Thyroid gland (tissue), 4 donors: ENCODE measurements around the gene C10orf53. TPM values are rescaled to one million over a fixed set of nuclear protein-coding genes. Genes with fewer than 3 reads are reported as not detected.
A peak's percentile ranks its signal among the peaks of the same experiment; 100 is the strongest.

ENCODE experiments used
- DNase-seq, 2 donors: peaks; one replicate each; pipeline ENCODE4 v3.0.0-alpha.2; 2019
- H3K27ac ChIP-seq, 3 donors: fragments of 200-600 bp; sonication (generic); 1 replicate in 2 of 3; 2 replicates in 1 of 3; pipeline ENCODE4 v1.5.1; 2016 to 2019; ENCODE audit warnings: mild to moderate bottlenecking in 1 of 3, moderate library complexity in 1 of 3
- H3K27me3 ChIP-seq: fragments of 200-600 bp; sonication (generic); one replicate; pipeline ENCODE4 v1.5.1; 2019
- H3K36me3 ChIP-seq, 2 donors: fragments of 200-600 bp; sonication (generic); one replicate each; pipeline ENCODE4 v1.5.1; 2016 to 2019
- H3K4me1 ChIP-seq, 2 donors: fragments of 200-600 bp; sonication (generic); one replicate each; pipeline ENCODE4 v1.5.1; 2017 to 2019
- H3K4me3 ChIP-seq, 3 donors: fragments of 200-600 bp; sonication (generic); replicated peaks in 1 of 3; 1 replicate in 2 of 3; 2 replicates in 1 of 3; pipeline ENCODE4 v1.5.1; 2016; ENCODE audit warnings: mild to moderate bottlenecking in 1 of 3
- H3K9me3 ChIP-seq: fragments of 200-600 bp; sonication (generic); one replicate; pipeline ENCODE4 v1.5.1; 2017
- POLR2A ChIP-seq, 2 donors: fragments of 450-650 bp; IDR thresholded peaks; one replicate each; pipeline ENCODE4 v1.6.1; 2017; ENCODE audit warnings: antibody characterized with exemption in 2 of 2, mild to moderate bottlenecking in 2 of 2, moderate library complexity in 1 of 2
- WGBS, 2 donors: methylation state at CpG; one replicate each; pipeline ENCODE4 v1.1.5; 2017; 5-methylcytosine and 5-hydroxymethylcytosine counted together
- intact Hi-C: fragments of 100-400 bp; cut with DNase I; formaldehyde crosslinking; loops from one replicate; pipeline ENCODE4 v1.15.1; 2023
- total RNA-seq, 4 donors: library from RNA; depleted of rRNA; stranded (reverse); fragments of >200 nt; gene quantifications; one replicate each; pipeline ENCODE4 v1.2.3, GENCODE V29; 2016
- TF ChIP-seq, protein P1 (sequence below), 6 experiments: fragments of 200-600 bp in 3 of 6; fragments of 450-650 bp in 3 of 6; sonication (generic) in 3 of 6; IDR thresholded peaks; one replicate each; pipeline ENCODE4 v1.5.1; 2016 to 2019; ENCODE audit warnings: antibody characterized with exemption in 6 of 6, mild to moderate bottlenecking in 2 of 6, inconsistent platforms in 1 of 6, moderate library complexity in 1 of 6

C10orf53 gene, protein sequence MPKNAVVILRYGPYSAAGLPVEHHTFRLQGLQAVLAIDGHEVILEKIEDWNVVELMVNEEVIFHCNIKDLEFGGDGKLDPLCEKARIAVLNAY
- not detected for total RNA-seq

DNA sequence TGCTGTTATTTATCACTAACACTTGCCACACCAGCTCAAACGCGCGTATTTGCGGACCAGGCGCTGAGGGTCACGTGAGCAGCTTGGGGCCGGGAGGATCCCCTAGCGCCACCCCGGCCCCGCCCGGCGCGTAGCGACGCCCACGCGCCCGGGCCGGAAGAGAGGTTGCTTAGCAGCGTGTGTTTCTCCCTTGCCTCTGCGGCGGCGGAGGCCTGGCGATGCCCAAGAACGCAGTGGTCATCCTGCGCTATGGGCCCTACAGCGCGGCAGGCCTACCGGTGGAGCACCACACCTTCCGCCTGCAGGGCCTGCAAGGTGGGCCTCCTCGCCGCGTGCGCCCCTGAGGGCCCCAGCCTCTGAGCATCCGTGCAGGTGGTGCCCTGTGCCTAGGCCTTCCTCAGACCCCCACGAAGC lies at the start of gene C10orf53:
Gene C10orf53 (plus strand): TSS at position 172 of the 414 bp plus-strand sequence. CDS start 47 bp downstream, at position 219.
- TF ChIP-seq, protein P1, sequence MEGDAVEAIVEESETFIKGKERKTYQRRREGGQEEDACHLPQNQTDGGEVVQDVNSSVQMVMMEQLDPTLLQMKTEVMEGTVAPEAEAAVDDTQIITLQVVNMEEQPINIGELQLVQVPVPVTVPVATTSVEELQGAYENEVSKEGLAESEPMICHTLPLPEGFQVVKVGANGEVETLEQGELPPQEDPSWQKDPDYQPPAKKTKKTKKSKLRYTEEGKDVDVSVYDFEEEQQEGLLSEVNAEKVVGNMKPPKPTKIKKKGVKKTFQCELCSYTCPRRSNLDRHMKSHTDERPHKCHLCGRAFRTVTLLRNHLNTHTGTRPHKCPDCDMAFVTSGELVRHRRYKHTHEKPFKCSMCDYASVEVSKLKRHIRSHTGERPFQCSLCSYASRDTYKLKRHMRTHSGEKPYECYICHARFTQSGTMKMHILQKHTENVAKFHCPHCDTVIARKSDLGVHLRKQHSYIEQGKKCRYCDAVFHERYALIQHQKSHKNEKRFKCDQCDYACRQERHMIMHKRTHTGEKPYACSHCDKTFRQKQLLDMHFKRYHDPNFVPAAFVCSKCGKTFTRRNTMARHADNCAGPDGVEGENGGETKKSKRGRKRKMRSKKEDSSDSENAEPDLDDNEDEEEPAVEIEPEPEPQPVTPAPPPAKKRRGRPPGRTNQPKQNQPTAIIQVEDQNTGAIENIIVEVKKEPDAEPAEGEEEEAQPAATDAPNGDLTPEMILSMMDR (IDR thresholded peaks at IDR 0.05) = no peak
- no peak for TF ChIP-seq POLR2A (IDR thresholded peaks at IDR 0.05)

DNA sequence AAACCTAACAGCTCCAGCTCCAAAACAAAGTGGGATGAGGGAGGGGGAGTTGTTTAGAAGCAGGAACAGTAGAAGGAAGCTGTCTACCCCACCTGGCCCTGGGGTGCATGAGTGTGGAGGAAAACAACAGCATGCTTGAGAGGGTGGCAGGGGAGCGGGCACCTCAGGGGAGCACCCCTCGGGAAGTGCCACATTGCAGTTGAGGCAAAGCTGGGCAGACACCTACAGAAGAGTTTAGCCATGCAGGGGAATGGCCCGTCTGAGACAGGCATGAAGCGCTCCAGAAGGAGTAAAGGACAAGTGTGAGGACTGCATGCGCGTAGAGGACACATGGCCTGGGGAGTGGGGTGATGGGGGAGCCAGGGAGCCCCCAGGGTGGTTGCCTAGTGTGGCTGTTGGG lies 47.5 kb upstream of the C10orf53 start:
- TF ChIP-seq POLR2A (IDR thresholded peaks at IDR 0.05) = no peak
- TF ChIP-seq, protein P1 (IDR thresholded peaks at IDR 0.05) = no peak
- no peaks in the 10 kb centered on the region for H3K9me3 ChIP-seq
- no peaks in the 10 kb centered on the region for H3K27me3 ChIP-seq
- no peak for DNase-seq
- no peaks in the 10 kb centered on the region for H3K4me1 ChIP-seq
- intact Hi-C loops = no loop called here
- no peaks in the 10 kb centered on the region for H3K36me3 ChIP-seq
- H3K27ac ChIP-seq = no peak overlapping the region
- no peak overlapping the region for H3K4me3 ChIP-seq
- WGBS, 2 donors = 89 to 91% methylated on average over 6 of the region's 6 CpGs

More for the DNA sequence above, at the start of gene C10orf53:
- Histone ChIP-seq H3K27ac (no peak within 1 kb of the TSS), H3K9me3 (no peaks in the 10 kb centered on the region), H3K36me3 (no peaks in the 10 kb centered on the region), H3K4me3 (no peak within 1 kb of the TSS), H3K27me3 (no peaks in the 10 kb centered on the region), H3K4me1 (no peaks in the 10 kb centered on the region)
- WGBS, 2 donors = 7 to 10% methylated on average over 4 to 12 of the region's 36 CpGs
- DNase-seq = peak; percentile 14 to 20
- intact Hi-C loops = no loop called here

DNA sequence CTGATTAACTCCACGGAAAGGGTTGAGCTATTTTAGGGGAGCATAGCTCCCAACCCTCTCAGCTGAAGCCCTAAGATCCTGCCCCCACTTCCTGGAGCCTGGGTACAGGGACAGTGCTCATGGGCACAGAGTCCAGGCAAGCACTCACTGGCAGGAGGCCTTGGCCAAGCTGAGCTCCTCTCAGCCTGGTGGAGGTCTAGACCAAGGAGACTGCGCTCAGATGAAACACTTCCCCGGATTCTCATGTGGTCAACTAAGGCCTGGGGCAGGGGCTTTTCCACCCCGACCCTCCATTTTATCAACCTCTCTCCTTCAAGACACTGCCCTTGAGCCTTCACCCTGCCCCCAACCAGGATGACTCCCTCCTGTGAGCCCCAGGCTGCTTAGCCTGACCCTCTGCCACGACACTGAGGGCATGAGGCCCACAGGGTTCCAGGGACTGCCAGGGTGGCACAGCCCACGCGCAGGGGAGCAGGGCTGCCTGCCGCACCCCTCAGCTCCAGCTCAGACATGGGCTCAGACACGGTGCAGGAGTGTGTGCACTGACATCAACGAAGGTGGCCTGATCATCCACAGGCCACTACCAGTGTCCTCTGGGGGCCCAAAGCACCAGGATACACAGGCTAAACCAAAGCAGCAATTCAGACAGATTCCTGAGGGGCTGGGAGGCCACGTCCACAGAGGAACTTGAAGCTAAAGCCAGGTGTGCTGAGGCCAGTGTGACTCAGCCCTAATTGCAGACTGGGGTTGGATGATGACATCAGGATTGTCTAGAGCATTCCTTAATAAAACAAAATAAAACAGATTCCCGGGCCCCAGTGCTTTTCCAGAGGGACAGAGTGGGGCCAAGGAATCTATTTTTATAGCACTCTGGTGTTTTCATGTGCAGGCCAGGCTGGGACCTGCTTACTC lies 46.8 kb upstream of the C10orf53 start:
- no peak overlapping the region for H3K27ac ChIP-seq
- no peaks in the 10 kb centered on the region for H3K4me1 ChIP-seq
- TF ChIP-seq POLR2A (IDR thresholded peaks at IDR 0.05) = no peak
- no peaks in the 10 kb centered on the region for H3K27me3 ChIP-seq
- no peaks in the 10 kb centered on the region for H3K9me3 ChIP-seq
- 55 to 57% methylated on average over 8 to 11 of the region's 12 CpGs for WGBS, 2 donors
- DNase-seq = no peak
- no peaks in the 10 kb centered on the region for H3K36me3 ChIP-seq
- no peak overlapping the region for H3K4me3 ChIP-seq
- intact Hi-C loops = no loop called here

DNA sequence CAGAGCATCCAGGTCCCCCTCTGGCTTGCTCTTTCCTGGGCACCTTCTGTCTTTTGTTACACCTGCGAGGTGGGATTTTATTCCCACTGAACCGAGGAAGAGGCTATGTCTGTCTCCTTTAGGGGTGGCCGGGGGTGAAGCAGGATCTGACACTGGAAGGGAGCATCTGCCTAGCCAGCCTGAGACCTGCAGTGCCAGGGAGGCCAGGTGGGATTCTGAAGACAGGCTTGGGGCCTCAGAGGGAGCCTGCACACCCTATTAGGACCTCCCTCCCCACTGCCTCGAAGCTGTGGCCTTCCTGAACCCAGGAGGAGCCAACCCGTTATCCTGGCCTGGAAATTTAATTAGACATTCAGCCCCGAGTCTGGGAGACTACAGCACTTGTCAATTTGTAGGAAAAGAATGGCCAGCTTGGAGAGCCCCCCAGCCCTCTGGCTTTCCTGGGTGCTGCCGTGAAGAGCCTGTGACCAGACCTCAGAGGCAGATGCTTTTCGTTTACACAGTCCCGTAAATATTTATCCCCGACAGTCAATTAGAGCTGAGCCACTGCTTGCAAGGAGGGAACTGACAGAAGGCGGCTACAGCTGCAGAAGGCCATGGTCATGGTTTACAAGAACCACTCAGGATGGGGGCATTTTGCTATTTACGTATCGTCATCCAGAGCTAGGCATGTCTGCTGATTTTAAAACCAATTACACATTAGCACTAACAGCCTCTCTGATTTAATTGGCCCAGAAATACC lies 46.0 kb upstream of the C10orf53 start:
- Histone ChIP-seq H3K9me3 (no peaks in the 10 kb centered on the region), H3K27me3 (no peaks in the 10 kb centered on the region), H3K4me1 (no peaks in the 10 kb centered on the region), H3K4me3 (no peak overlapping the region), H3K36me3 (no peaks in the 10 kb centered on the region), H3K27ac (no peak overlapping the region)
- WGBS, 2 donors = 48 to 59% methylated on average over 13 of the region's 13 CpGs
- TF ChIP-seq, protein P1 (IDR thresholded peaks at IDR 0.05) = no peak
- no peak for TF ChIP-seq POLR2A (IDR thresholded peaks at IDR 0.05)
- intact Hi-C loops = no loop called here
- no peak for DNase-seq

DNA sequence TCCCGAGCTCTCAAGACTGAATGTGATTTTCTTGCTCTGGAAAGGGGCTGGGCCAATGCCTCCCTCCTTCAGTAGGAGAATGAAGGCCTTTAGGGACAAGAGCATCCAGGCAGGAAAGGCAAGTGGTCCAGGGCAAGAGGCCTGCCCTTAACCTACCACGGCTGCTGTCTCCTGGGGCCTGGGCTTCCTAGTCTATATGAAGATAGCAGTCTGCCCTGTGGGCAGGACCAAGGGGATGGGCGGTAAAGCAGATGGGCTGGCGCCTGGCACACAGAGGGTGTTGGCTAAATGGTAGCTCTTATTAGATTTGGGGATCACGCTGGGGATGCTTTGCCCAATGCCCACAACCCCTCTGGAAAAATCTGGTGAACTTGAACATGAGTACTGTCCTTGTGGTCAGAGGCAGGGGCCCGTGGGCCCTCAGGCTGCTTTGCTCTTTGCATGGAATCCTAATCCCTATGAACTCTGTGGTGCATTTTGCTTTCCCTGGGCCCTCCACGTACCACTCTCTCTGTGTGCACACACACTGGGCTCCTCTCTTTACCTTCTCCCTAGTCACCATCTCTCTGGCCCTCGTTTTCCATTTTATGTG lies 45.3 kb upstream of the C10orf53 start:
- no peak for DNase-seq

More for the DNA sequence above, 45.3 kb upstream of the C10orf53 start:
- WGBS, 2 donors = 75 to 84% methylated on average over 7 to 8 of the region's 8 CpGs
- Histone ChIP-seq H3K27me3 (no peaks in the 10 kb centered on the region), H3K36me3 (no peaks in the 10 kb centered on the region), H3K9me3 (no peaks in the 10 kb centered on the region), H3K4me3 (no peak overlapping the region), H3K4me1 (no peaks in the 10 kb centered on the region), H3K27ac (no peak overlapping the region)
- intact Hi-C loops = no loop called here
- no peak for TF ChIP-seq POLR2A (IDR thresholded peaks at IDR 0.05)
- TF ChIP-seq, protein P1 (IDR thresholded peaks at IDR 0.05) = no peak
